ENCODE results near the gene EGR2.

DNA sequence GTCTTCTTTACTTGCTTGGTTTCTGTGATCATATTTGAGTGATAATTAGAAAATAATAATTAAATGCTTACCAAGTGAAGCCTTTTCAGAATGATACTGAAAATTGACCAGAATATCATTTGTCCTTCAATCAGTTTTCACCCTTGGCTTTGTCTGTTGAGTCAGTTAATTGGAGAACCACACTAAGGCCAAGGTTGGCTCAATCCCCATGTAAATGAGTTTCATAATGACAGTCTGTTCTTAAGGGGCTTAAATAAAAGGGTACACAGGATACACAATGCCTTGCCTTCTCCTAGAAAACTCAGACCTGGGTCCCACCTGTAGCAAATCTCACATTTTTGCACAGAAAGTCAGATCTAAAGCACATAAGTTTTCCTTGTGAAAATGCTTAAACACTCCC lies 31.3 kb upstream of the EGR2 start:
- TF ChIP-seq ZNF274 (IDR thresholded peaks at IDR 0.05; ENCODE audit: low read depth, low read length): no peak
- no peak for TF ChIP-seq SUZ12 (IDR thresholded peaks at IDR 0.05; ENCODE audit: extremely low read depth, insufficient read depth, insufficient read length)
- no peak for TF ChIP-seq YY1 (IDR thresholded peaks at IDR 0.05; ENCODE audit: insufficient read depth, insufficient read length)

All from NT2/D1 (cell line).